Measurements from ENCODE around the gene C4orf50. TPM values are rescaled to one million over a fixed set of nuclear protein-coding genes. Genes with fewer than 3 reads are reported as not detected.

Gene C4orf50
- total and polyA plus RNA-seq, 2 donors (not counting 1 experiment from before 2014, with no cell fraction given) = 0.02 TPM; not detected in 1

DNA sequence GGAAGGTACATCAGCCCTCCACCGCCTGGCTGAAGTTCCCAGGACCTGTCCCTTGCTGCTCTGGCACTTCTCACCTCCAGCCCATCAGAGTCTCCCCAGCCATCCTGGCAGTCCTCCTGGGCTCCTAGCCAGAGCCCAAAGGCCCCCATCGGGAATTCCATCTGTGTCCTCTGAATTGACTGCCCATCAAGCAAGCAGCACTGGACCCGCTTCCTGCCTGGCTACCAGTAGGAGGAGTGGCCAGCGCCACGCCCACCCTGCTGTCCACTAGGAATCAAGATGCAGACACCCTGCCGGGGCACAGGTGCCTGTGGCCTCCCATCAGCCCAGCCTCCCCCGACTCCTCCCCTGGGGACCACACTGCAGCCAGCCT, 47.2 kb downstream of the C4orf50 start:
- H3K9ac ChIP-seq (ENCODE audit: low read length) = no peak overlapping the region
- no peaks in the 10 kb centered on the region for H3K79me2 ChIP-seq (ENCODE audit: control insufficient read depth, insufficient read depth, low read length)
- Mint-ChIP-seq H3K4me1 (no peaks in the 10 kb centered on the region), H3K9me3 (ENCODE audit: insufficient read depth) (no peaks in the 10 kb centered on the region), H3K4me3 (no peak overlapping the region), H3K27me3 (peaks cover 4% of the 10 kb centered on the region), H3K27ac (no peak overlapping the region)
- no peak for ATAC-seq (ENCODE audit: low read depth)
- H3K27me3 ChIP-seq (replicated peaks in 1 of 4; ENCODE audit: control extremely low read depth in 1 of 4, control insufficient read depth in 3 of 4, insufficient read depth in 4 of 4, low read length in 3 of 4) = no peaks in the 10 kb centered on the region
- intact Hi-C loops (cut with micrococcal nuclease) = no loop called here
- H3K27ac ChIP-seq (ENCODE audit: low read length in 2 of 2) = no peak overlapping the region
- H3K4me3 ChIP-seq (ENCODE audit: control extremely low read depth in 1 of 5, extremely low read depth in 1 of 5, insufficient read depth in 1 of 5, low read depth in 2 of 5, low read length in 4 of 5) = no peak overlapping the region
- POLR2A ChIA-PET = no interaction called here
- TF ChIP-seq, protein P1, sequence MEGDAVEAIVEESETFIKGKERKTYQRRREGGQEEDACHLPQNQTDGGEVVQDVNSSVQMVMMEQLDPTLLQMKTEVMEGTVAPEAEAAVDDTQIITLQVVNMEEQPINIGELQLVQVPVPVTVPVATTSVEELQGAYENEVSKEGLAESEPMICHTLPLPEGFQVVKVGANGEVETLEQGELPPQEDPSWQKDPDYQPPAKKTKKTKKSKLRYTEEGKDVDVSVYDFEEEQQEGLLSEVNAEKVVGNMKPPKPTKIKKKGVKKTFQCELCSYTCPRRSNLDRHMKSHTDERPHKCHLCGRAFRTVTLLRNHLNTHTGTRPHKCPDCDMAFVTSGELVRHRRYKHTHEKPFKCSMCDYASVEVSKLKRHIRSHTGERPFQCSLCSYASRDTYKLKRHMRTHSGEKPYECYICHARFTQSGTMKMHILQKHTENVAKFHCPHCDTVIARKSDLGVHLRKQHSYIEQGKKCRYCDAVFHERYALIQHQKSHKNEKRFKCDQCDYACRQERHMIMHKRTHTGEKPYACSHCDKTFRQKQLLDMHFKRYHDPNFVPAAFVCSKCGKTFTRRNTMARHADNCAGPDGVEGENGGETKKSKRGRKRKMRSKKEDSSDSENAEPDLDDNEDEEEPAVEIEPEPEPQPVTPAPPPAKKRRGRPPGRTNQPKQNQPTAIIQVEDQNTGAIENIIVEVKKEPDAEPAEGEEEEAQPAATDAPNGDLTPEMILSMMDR (IDR thresholded peaks at IDR 0.05) = no peak
- TF ChIP-seq EZH2 (IDR thresholded peaks at IDR 0.05; ENCODE audit: borderline replicate concordance, insufficient read depth, low read depth, low read length, poor library complexity, severe bottlenecking) = no peak
- H2AFZ ChIP-seq (ENCODE audit: insufficient read depth, low read depth, low read length, poor library complexity, severe bottlenecking) = no peak overlapping the region
- H3K4me1 ChIP-seq (ENCODE audit: control insufficient read depth in 2 of 2, insufficient read depth in 2 of 2, low read length in 2 of 2) = no peaks in the 10 kb centered on the region
- 71% methylated on average over 7 of the region's 7 CpGs for WGBS (ENCODE audit: insufficient coverage)
- CTCF ChIA-PET = no interaction called here
- H3K9me3 ChIP-seq (ENCODE audit: control extremely low read depth in 1 of 3, control insufficient read depth in 2 of 3, insufficient read depth in 1 of 3, low read length in 2 of 3) = no peaks in the 10 kb centered on the region
- no peak for DNase-seq
- no peaks in the 10 kb centered on the region for H3K36me3 ChIP-seq (replicated peaks in 1 of 2; ENCODE audit: control extremely low read depth in 1 of 2, control insufficient read depth in 1 of 2, extremely low read depth in 1 of 2, insufficient read depth in 2 of 2, low read length in 1 of 2)
- no peak overlapping the region for H3K4me2 ChIP-seq (replicated peaks; ENCODE audit: low read depth, low read length, poor library complexity, severe bottlenecking)
- no peaks in the 10 kb centered on the region for H4K20me1 ChIP-seq (ENCODE audit: control insufficient read depth, insufficient read depth, low read length, poor library complexity, severe bottlenecking)

DNA sequence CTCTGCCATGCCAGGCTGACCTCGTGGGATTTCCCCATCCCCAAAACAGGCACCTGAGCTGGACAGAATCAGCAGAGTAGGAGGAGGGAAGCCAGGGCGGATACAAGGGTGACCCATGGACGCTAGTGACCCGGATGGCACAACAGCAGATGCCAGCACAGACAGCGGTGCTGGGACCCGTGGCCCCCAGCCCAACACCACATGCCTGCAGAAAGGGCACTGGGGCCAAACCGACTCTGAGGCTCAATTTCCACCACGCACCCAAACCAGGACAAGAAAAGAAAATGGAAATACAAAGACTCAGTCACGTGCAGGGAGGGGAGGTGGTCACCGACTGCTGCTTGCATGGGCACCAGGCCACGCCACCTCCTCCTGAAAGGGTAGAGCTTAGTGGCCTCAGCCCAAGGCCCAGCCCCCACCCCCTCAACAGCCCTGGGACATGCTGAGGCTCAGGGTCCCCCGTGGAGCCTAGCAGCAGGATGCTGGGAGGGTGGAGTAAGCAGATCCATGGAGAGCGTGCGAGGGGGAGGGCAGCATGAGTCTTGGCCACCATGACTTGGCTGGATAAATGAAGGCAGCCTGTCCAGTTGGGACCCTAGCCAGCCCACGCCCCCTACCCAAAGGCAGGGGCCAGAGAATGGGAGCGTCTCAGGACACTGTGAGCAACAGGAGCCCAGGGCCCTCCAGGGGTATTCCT, 47.7 kb downstream of the C4orf50 start:
- no peaks in the 10 kb centered on the region for H3K36me3 ChIP-seq (replicated peaks in 1 of 2; ENCODE audit: control extremely low read depth in 1 of 2, control insufficient read depth in 1 of 2, extremely low read depth in 1 of 2, insufficient read depth in 2 of 2, low read length in 1 of 2)
- H3K79me2 ChIP-seq (ENCODE audit: control insufficient read depth, insufficient read depth, low read length) = no peaks in the 10 kb centered on the region
- H2AFZ ChIP-seq (ENCODE audit: insufficient read depth, low read depth, low read length, poor library complexity, severe bottlenecking) = no peak overlapping the region
- CTCF ChIA-PET = no interaction called here
- no peaks in the 10 kb centered on the region for H3K27me3 ChIP-seq (replicated peaks in 1 of 4; ENCODE audit: control extremely low read depth in 1 of 4, control insufficient read depth in 3 of 4, insufficient read depth in 4 of 4, low read length in 3 of 4)
- TF ChIP-seq, protein P1 (IDR thresholded peaks at IDR 0.05) = no peak
- TF ChIP-seq EZH2 (IDR thresholded peaks at IDR 0.05; ENCODE audit: borderline replicate concordance, insufficient read depth, low read depth, low read length, poor library complexity, severe bottlenecking) = no peak
- intact Hi-C loops (cut with micrococcal nuclease) = no loop called here
- no peaks in the 10 kb centered on the region for H3K4me1 ChIP-seq (ENCODE audit: control insufficient read depth in 2 of 2, insufficient read depth in 2 of 2, low read length in 2 of 2)
- Mint-ChIP-seq H3K4me3 (no peak overlapping the region), H3K4me1 (no peaks in the 10 kb centered on the region), H3K27me3 (peaks cover 4% of the 10 kb centered on the region), H3K9me3 (ENCODE audit: insufficient read depth) (no peaks in the 10 kb centered on the region), H3K27ac (no peak overlapping the region)
- H3K4me3 ChIP-seq (ENCODE audit: control extremely low read depth in 1 of 5, extremely low read depth in 1 of 5, insufficient read depth in 1 of 5, low read depth in 2 of 5, low read length in 4 of 5) = no peak overlapping the region
- H3K27ac ChIP-seq (ENCODE audit: low read length in 2 of 2) = no peak overlapping the region
- POLR2A ChIA-PET = no interaction called here
- ATAC-seq (ENCODE audit: low read depth) = no peak
- WGBS (ENCODE audit: insufficient coverage) = 82% methylated on average over 14 of the region's 16 CpGs
- no peak for DNase-seq
- H3K9ac ChIP-seq (ENCODE audit: low read length) = no peak overlapping the region
- H3K9me3 ChIP-seq (ENCODE audit: control extremely low read depth in 1 of 3, control insufficient read depth in 2 of 3, insufficient read depth in 1 of 3, low read length in 2 of 3) = no peaks in the 10 kb centered on the region
- H4K20me1 ChIP-seq (ENCODE audit: control insufficient read depth, insufficient read depth, low read length, poor library complexity, severe bottlenecking) = no peaks in the 10 kb centered on the region
- H3K4me2 ChIP-seq (replicated peaks; ENCODE audit: low read depth, low read length, poor library complexity, severe bottlenecking) = no peak overlapping the region
